Breast epithelium (tissue), 4 donors: Measurements from ENCODE around the gene SLC25A46. TPM values are rescaled to one million over a fixed set of nuclear protein-coding genes. Genes with fewer than 3 reads are reported as not detected.

Experiments used
- DNase-seq, 2 donors: peaks; one replicate each; pipeline ENCODE4 v3.0.0-alpha.2; 2019; ENCODE audit warnings: low spot score in 2 of 2
- H3K27ac ChIP-seq, 2 donors: fragments of 200-600 bp; sonication (generic) in 1 of 2; one replicate each; pipeline ENCODE4 v1.5.1; 2016 to 2019; ENCODE audit warnings: mild to moderate bottlenecking in 1 of 2
- H3K27me3 ChIP-seq, 2 donors: fragments of 200-600 bp; sonication (generic) in 1 of 2; one replicate each; pipeline versions ENCODE4 v1.5.1 to v1.6.0; 2017 to 2019; ENCODE audit warnings: control low read depth in 1 of 2, mild to moderate bottlenecking in 1 of 2
- H3K36me3 ChIP-seq: fragments of 200-600 bp; one replicate; pipeline ENCODE4 v1.5.1; 2019
- H3K4me1 ChIP-seq, 2 donors: fragments of 200-600 bp; sonication (generic); one replicate each; pipeline ENCODE4 v1.5.1; 2016 to 2019; ENCODE audit warnings: control low read depth in 1 of 2
- H3K4me3 ChIP-seq, 3 donors: fragments of 200-600 bp; sonication (generic); 1 replicate in 2 of 3; 2 replicates in 1 of 3; pipeline ENCODE4 v1.5.1; 2016 to 2019; ENCODE audit warnings: mild to moderate bottlenecking in 3 of 3, moderate library complexity in 2 of 3
- H3K9me3 ChIP-seq, 2 donors: fragments of 200-600 bp; sonication (generic) in 1 of 2; one replicate each; pipeline ENCODE4 v1.5.1; 2016 to 2019; ENCODE audit warnings: control low read depth in 1 of 2
- POLR2A ChIP-seq: fragments of 450-650 bp; IDR thresholded peaks from one replicate; pipeline ENCODE4 v1.6.1; 2016; ENCODE audit warnings: antibody characterized with exemption, mild to moderate bottlenecking, moderate library complexity
- POLR2AphosphoS5 ChIP-seq, 3 donors: sonication (generic); formaldehyde crosslinking; IDR thresholded peaks; one replicate each; pipeline ENCODE4 v1.6.1; 2017; ENCODE audit warnings: antibody characterized with exemption in 3 of 3
- intact Hi-C: fragments of 100-400 bp; cut with DNase I; formaldehyde crosslinking; loops from one replicate; pipeline ENCODE4 v1.15.1; 2023; ENCODE audit warnings: low total_unique reads
- total RNA-seq, 3 donors: library from RNA; depleted of rRNA; stranded (reverse); fragments of >200 nt; gene quantifications; one replicate each; pipeline ENCODE4 v1.1.0, GENCODE V29; 2016
- TF ChIP-seq, protein P1 (sequence below), 3 donors: fragments of 450-650 bp; IDR thresholded peaks; one replicate each; pipeline ENCODE4 v1.5.1; 2016 to 2017; ENCODE audit warnings: antibody characterized with exemption in 3 of 3, mild to moderate bottlenecking in 3 of 3, moderate library complexity in 3 of 3

The SLC25A46 gene
- total RNA-seq, 3 donors from 2014 or later, result 46.2 to 66.6 (median 56.9) TPM

DNA sequence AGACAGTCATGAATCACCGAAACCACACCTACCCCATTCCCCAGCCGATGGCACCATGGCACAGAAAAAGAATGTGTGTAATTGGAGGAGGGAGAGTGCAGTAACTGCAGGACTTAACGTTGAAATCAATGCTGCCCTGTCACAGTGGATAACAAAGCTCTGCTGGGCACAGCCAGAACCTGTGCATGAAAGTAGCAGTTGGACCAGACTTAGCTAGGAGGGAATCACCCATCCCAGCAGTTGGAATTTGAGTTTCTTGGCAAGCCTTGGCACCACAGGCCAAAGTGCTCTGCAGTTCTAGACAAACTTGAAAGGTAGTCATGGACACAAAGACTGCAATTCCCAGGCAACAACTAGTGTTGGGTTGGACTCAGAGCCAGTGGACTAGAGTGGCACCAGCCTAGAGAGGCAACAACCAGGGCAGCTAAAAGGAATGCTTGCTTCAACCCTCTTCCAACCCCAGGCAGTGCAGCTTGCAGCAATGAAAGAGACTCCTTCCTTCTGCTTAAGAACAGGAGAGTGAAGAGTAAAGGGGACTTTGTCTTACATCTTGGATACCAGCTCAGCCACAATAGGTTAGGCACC is 31.5 kb upstream of the SLC25A46 start:
- intact Hi-C loops, result no loop called here
- no peaks in the 10 kb centered on the region for H3K9me3 ChIP-seq
- H3K27ac ChIP-seq, result no peak overlapping the region
- TF ChIP-seq POLR2AphosphoS5 (IDR thresholded peaks at IDR 0.05) (no peak), POLR2A (no peak)
- TF ChIP-seq, protein P1, sequence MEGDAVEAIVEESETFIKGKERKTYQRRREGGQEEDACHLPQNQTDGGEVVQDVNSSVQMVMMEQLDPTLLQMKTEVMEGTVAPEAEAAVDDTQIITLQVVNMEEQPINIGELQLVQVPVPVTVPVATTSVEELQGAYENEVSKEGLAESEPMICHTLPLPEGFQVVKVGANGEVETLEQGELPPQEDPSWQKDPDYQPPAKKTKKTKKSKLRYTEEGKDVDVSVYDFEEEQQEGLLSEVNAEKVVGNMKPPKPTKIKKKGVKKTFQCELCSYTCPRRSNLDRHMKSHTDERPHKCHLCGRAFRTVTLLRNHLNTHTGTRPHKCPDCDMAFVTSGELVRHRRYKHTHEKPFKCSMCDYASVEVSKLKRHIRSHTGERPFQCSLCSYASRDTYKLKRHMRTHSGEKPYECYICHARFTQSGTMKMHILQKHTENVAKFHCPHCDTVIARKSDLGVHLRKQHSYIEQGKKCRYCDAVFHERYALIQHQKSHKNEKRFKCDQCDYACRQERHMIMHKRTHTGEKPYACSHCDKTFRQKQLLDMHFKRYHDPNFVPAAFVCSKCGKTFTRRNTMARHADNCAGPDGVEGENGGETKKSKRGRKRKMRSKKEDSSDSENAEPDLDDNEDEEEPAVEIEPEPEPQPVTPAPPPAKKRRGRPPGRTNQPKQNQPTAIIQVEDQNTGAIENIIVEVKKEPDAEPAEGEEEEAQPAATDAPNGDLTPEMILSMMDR (IDR thresholded peaks at IDR 0.05), result no peak
- H3K27me3 ChIP-seq, result no peaks in the 10 kb centered on the region
- no peaks in the 10 kb centered on the region for H3K36me3 ChIP-seq
- H3K4me1 ChIP-seq, result no peaks in the 10 kb centered on the region
- no peak for DNase-seq
- H3K4me3 ChIP-seq, result no peak overlapping the region

DNA sequence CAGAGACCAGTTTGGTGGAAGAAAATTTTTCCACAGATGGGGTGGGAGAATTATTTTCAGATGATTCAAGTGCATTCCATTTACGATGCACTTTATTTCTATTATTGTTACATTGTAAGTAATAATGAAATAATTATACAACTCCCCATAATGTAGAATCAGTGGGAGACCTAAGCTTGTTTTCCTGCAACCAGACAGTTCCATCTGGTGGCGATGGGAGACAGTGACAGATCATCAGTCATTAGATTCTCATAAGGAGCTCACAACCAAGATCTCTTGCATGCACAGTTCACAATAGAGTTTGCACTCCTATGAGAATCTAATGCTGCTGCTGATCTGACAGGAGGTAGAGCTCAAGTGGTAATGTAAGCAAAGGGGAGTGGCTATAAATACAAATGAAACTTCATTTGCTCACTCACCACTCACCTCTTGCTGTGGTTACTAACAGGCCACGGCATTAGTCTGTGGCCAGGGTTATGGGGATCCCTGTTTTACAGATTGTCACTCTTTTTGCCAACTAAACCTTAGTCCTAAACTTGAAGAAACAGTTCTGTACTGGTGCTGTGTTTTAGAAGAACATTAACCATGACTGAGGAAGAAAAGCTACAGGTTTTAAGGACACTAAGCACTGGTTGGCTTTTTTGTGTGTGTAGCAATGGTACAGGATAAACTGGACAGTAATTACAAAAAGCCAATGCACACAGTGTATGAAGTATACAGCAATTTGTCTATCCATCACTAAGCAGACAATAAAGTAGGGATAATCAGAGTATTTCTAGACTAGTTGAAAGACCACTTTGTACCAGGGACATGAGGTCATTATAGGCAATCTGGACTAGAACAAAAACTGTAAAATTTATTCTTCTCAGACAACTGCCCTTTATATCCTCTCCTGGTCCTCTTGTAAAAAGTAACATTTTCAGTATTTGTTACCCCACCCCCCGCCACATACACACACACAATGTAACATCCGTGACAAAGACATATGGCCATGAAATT is 22.3 kb upstream of the SLC25A46 start:
- Histone ChIP-seq H3K9me3 (no peaks in the 10 kb centered on the region), H3K36me3 (no peaks in the 10 kb centered on the region), H3K4me1 (no peaks in the 10 kb centered on the region), H3K4me3 (no peak overlapping the region), H3K27ac (no peak overlapping the region), H3K27me3 (no peaks in the 10 kb centered on the region)
- intact Hi-C loops, result no loop called here
- DNase-seq, result no peak
- TF ChIP-seq, protein P1 (IDR thresholded peaks at IDR 0.05), result no peak
- TF ChIP-seq POLR2AphosphoS5 (IDR thresholded peaks at IDR 0.05), result no peak
- no peak for TF ChIP-seq POLR2A

DNA sequence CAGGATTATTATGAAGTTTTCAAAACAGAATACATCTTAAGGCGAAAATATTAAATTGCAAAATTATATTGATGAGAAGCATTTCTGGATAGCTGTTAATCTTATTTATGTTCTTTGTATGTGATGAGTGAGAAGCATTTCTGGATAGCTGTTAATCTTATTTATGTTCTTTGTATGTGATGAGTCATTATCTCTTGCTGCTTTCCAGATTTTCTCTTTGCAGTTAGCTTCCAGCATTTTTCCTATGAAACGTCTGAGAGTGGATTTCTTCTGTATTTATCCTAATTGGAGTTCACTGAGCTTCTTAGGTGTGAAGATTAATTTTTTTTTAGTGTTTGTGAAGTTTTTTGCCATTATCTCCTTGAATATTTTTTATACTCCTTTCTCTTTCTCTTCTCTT is 20.5 kb upstream of the SLC25A46 start:
- H3K27ac ChIP-seq, result no peak overlapping the region
- no peaks in the 10 kb centered on the region for H3K36me3 ChIP-seq
- H3K9me3 ChIP-seq, result no peaks in the 10 kb centered on the region
- no peak overlapping the region for H3K4me3 ChIP-seq
- no peak for DNase-seq
- no peaks in the 10 kb centered on the region for H3K27me3 ChIP-seq
- intact Hi-C loops, result no loop called here
- TF ChIP-seq, protein P1 (IDR thresholded peaks at IDR 0.05), result no peak
- TF ChIP-seq POLR2AphosphoS5 (IDR thresholded peaks at IDR 0.05), result no peak
- TF ChIP-seq POLR2A, result no peak
- no peaks in the 10 kb centered on the region for H3K4me1 ChIP-seq

DNA sequence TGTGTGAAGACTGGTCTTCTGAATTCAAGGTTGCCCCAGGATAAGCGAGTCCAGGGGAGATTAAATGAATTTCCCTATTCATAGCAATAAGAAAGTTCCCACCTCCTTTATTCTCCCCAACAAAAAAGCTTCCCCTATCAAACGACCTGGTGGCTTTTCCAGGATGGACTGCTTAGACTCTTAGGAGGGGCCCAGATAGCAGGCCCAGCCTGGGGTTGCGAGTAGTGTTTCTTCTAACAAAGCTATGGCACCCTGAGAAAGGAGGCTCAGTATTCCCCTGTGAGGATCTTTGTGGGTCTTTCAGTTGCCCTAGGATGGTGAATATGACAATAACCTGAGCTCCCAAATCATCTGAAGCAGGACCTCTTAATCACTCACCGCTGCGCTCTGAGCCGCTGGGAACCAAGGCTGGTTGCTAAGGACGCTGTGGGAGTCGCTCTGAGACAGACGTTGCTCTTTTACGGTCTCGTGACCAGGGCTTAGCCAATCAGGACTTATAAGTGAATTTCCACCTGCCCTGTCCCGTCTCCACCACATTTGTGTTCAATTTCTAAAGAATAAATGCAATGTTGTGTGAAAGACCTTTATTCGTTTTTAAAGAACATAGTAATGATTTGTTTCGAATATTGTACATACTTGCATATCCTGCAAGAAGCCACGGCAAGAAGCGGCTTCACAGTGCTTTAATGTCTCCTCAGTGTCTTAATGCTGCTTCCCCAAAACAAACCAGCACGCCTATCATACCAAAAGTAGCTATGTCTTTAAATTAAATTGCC is 12.4 kb upstream of the SLC25A46 start, which contains the start of gene TMEM232:
Gene TMEM232, minus strand, starts transcription at position 423 of the 776 bp plus-strand sequence. CDS start 59,319 bp downstream, outside the sequence.
- peak; percentile 55 to 56 for DNase-seq
- Histone ChIP-seq H3K36me3 (no peaks in the 10 kb centered on the region), H3K4me3 (peak within 1 kb of the TSS; percentile 13 to 54 (median 34)), H3K9me3 (no peaks in the 10 kb centered on the region), H3K27ac (no peak within 1 kb of the TSS), H3K27me3 (no peaks in the 10 kb centered on the region), H3K4me1 (no peaks in the 10 kb centered on the region)
- intact Hi-C loops, result no loop called here
- no peak for TF ChIP-seq POLR2A
- TF ChIP-seq, protein P1 (IDR thresholded peaks at IDR 0.05), result peak in 1 of 3 donors; percentile 11
